ENCODE results near the gene GARIN5B. TPM values are rescaled to one million over a fixed set of nuclear protein-coding genes. Genes with fewer than 3 reads are reported as not detected.

GARIN5B gene
- total and polyA plus RNA-seq, 2 experiments from 2014 or later: not detected

GRCh38 chr19:55392820-55393761 lies 30.0 kb upstream of the GARIN5B start:
- Mint-ChIP-seq H3K4me1 (peaks cover 52% of the 10 kb centered on the region), H3K36me3 (ENCODE audit: low read depth) (peaks cover 29% of the 10 kb centered on the region), H3K4me3 (peak overlapping the region; percentile 59), H3K9me3 (no peaks in the 10 kb centered on the region; the same call in 2 of the 3 replicates), H3K27ac (peak overlapping the region; percentile 94), H3K27me3 (ENCODE audit: insufficient read depth, low read depth, poor library complexity) (peaks cover 31% of the 10 kb centered on the region)
- TF ChIP-seq ZNF462 (CRISPR knock-in tag; IDR thresholded peaks at IDR 0.05): no peak
- no peak for TF ChIP-seq JUNB (IDR thresholded peaks at IDR 0.05; ENCODE audit: unreplicated experiment)
- no peak for TF ChIP-seq EZH2 (IDR thresholded peaks at IDR 0.05; ENCODE audit: low read depth, unreplicated experiment)
- peaks cover 5% of the 10 kb centered on the region; the same call in 1 of the 2 replicates for H3K79me2 ChIP-seq (replicated peaks; ENCODE audit: insufficient read depth)
- peak; percentile 62 for DNase-seq (ENCODE audit: low spot score)
- no peaks in the 10 kb centered on the region for H3K9me2 ChIP-seq (ENCODE audit: insufficient read depth)
- peak overlapping the region; percentile 72 for H3K4me2 ChIP-seq
- H4K20me1 ChIP-seq (replicated peaks; ENCODE audit: insufficient read depth): peaks cover 20% of the 10 kb centered on the region
- peak; percentile 74 for ATAC-seq
- no peak overlapping the region for H2AFZ ChIP-seq
- peaks cover 37% of the 10 kb centered on the region for H3F3A ChIP-seq (replicated peaks; ENCODE audit: low read depth)
- H3K27me3 ChIP-seq (ENCODE audit: insufficient read depth): no peaks in the 10 kb centered on the region
- H3K4me3 ChIP-seq: peak overlapping the region; percentile 30
- H3K27ac ChIP-seq (ENCODE audit: low read depth): peak overlapping the region; percentile 75
- 0 out of 2 replicates have a peak, but pooled peaks cover 7% of the 10 kb centered on the region for H3K36me3 ChIP-seq (ENCODE audit: insufficient read depth)
- peaks cover 51% of the 10 kb centered on the region for H3K4me1 ChIP-seq (ENCODE audit: insufficient read depth)
